HG02970 (cell line): ENCODE measurements around the gene GJB3.
"Not testable (repeated sequence)": the region's sequence is repeated elsewhere in the genome, so short reads cannot be mapped to it uniquely, and the experiment has no call there.

Source experiments
- ATAC-seq: cut with Tn5 transposase; IDR thresholded peaks from one replicate; pipeline ENCODE4 v1.9.1; 2021; ENCODE audit warnings: mild to moderate bottlenecking, moderate library complexity, moderate number of reproducible peaks; ENCODE audit not compliant: unreplicated experiment, low FRiP score

The GJB3 gene

GRCh38 chr1:34781071-34781843 is at the start of gene GJB3:
GJB3 (plus strand) TSS chr1:34781214; CDS start chr1:34784763, 3,549 bp downstream.
- ATAC-seq = no peak

DNA sequence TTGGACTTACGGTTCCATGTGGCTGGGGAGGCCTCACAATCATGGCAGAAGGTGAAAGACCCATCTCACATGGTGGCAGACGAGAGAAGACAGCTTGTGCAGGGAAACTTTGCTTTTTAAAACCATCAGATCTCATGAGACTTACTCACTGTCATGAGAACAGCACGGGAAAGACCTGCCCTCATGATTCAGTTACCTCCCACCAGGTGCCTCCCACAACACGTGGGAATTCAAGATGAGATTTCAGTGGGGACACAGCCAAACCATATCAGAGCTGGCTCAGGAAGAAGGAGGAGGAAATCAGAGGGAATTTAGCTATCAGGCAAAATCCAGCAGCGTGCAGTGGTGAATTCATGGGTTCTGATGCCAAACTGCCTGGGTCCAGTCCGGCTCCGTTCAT is 48.2 kb upstream of the GJB3 start:
- not testable (repeated sequence) for ATAC-seq

GRCh38 chr1:34736692-34737091 is 44.3 kb upstream of the GJB3 start:
- ATAC-seq = no peak

GRCh38 chr1:34737236-34737635 is 43.8 kb upstream of the GJB3 start:
- ATAC-seq = not testable (repeated sequence)

GRCh38 chr1:34739613-34740012 is 41.4 kb upstream of the GJB3 start:
- ATAC-seq = no peak

GRCh38 chr1:34740161-34740868 is 40.7 kb upstream of the GJB3 start:
- no peak for ATAC-seq

DNA sequence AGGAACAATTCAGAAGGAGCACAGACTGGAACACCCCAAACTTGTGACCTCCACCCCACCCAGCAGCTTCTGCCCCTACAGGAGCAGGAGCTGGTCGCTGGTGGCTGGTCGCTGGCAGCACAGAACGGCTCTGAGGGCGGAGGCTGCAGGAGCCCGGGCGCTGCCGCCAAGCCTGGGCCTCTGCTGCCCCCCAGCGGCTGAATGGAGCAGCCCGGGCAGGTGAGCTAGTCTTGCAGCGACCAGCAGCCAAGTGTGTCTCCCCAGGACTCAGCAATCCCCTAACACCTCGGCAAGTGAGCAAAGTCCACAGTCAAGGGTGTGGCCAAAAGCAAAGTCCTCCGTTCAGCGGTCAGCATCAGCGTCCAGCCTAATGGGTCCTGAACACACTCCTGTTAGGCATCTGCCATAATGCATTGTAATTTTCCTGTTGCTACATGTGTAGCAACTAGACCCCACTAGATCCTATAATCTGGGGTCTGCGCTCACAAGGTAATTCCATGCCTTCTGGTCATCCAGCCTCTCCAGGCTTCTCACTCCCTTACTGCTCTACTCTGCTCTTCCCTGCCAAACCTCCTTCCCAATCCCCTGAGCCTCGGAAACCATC is 38.2 kb upstream of the GJB3 start:
- ATAC-seq = no peak

- no peak for ATAC-seq
These were observed 37.2 kb upstream of the GJB3 start for GRCh38 chr1:34743775-34744174.

DNA sequence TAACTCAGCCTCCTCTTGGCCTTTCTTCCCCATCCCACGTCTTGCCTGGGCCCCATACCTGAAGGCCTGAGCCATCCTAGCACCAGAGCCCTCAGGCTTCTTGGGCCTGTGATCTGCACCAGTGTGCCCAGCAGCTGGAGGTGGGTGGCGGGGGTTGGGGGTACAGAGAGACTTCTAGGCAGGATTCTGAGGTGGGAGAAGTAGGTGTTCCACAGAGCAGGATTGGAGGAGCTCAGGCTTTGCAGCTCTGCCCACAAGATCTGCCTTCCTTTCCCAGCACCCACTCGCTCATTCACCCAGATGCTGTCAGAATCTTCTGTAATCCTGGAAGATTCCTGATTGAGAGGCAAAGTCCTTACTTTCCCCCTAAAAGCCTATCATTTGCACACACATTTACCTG is 36.2 kb upstream of the GJB3 start:
- ATAC-seq = no peak

DNA sequence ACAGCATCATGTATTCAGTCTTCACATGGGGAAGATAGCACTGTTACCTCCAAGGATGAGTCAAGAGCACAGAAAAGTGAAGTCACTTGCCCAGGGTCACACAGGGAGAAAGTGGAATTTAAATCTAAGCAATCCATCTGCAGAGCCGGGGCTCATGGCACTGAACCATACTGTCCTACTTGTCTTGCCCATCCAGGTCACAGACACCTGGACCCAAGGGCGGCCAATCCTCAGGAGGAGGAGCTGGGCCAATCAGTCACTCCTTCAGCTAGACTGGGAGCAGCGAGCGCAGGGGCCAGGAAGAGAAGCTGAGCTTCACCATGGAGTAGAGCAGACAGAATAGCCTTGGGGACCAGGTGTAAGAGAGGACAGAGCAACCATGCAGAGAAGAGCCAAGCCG is 35.3 kb upstream of the GJB3 start:
- ATAC-seq = no peak

DNA sequence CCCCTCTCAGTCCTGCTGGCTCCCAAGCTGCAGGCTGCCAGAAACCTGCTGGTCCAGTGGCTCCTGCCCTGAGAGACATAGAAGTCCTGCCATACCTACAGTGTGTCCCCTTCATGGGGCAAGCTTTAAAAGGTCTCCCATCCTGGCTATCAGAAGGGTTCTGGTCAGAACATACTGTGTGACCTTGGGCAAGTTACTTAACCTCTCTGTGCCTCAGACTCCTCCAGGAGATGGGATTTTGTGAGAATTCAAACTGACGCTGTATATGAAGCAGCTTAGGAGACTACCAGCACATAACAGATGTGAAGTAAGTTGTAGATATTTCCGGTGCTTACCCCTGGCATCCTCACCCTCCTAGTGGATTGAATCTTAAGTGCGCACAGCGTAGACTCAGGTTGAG is 34.9 kb upstream of the GJB3 start:
- no peak for ATAC-seq

GRCh38 chr1:34746785-34747637 is 34.0 kb upstream of the GJB3 start:
- ATAC-seq = no peak

DNA sequence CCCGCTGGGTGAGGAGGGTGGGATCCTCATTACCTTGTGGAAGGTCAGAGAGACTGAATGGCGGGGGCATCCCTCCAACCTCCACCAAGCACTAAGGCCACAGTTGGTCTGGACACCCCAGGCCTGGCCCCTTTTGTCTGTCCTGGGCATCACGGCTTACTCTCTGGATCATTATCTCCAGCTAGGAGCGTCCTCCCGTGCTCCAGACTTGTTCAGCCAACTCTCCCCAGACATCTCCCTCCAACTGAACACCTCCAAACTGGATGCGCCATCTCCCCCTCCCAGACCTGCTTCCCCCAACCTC is 33.4 kb upstream of the GJB3 start:
- no peak for ATAC-seq

DNA sequence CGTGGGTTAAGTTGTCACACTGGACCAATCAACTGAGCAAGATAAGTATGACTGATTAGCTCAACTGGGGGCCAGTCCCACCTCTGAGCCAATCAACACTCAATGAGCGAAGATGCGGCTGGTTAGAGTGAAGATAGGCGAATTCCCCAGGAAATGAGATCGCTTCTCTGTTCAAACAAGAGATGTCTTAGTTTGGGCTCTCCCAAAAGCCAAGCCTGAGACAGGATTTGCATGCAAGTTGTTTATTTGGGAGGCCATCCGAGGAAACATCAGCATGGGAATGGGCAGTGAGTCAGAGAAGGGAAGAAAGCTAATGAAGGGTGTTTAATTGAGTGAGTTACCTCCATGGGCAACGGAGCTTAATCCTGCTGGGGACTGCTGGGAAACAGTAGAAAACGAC is 31.0 kb upstream of the GJB3 start:
- no peak for ATAC-seq

GRCh38 chr1:34750610-34751009 is 30.4 kb upstream of the GJB3 start:
- ATAC-seq = no peak

DNA sequence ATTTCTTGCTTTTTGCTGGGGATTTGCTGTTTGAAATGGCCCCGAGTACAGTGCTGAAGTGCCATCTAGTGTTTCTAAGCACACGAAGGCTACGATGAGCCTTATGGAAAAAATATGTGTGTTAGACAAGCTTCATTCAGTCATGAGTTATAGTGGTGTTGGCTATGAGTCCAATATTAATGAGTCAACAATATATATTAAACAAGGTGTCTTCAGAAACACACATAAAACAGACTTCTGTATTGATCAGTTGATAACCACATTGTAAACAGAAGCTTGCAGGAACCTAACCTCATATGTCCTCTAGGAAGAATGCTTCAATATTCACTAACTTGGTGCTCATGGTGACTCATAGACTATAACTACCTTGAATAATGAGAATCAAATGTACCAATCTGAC is 27.9 kb upstream of the GJB3 start:
- ATAC-seq = no peak

GRCh38 chr1:34754964-34755637 is 25.9 kb upstream of the GJB3 start, which contains the start of gene GJB5:
GJB5 (plus strand) TSS chr1:34755047; CDS start chr1:34757331, 2,284 bp downstream.
- no peak for ATAC-seq

DNA sequence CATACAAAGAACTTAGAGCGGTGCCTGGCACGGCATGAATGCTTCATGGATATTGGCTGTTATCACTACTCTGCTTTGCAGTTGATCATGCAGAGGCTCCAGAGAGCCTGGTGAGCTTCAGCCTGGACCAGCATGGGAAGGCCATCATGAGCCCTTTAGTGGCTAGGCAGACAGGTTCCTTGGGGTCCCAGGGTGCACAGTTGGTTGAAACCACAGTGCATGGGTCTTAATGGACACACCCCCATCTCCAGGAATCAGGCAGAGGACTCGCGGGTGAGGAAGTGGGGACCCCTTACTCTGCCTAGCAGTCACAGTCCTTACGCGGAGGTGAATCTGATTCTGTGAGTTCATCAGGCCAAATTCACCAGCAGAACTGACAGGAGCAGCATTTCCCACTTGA is 25.1 kb upstream of the GJB3 start:
- no peak for ATAC-seq

DNA sequence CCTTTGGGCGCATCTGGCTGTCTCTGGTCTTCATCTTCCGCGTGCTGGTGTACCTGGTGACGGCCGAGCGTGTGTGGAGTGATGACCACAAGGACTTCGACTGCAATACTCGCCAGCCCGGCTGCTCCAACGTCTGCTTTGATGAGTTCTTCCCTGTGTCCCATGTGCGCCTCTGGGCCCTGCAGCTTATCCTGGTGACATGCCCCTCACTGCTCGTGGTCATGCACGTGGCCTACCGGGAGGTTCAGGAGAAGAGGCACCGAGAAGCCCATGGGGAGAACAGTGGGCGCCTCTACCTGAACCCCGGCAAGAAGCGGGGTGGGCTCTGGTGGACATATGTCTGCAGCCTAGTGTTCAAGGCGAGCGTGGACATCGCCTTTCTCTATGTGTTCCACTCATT is 23.6 kb upstream of the GJB3 start:
- ATAC-seq = no peak

- ATAC-seq = no peak
These were observed 22.3 kb upstream of the GJB3 start for GRCh38 chr1:34758751-34759150.
